ENCODE measurements around the gene DBH.

GRCh38 chr9:133608382-133608781 is 27.8 kb upstream of the DBH start:
- TF ChIP-seq TAF1 (IDR thresholded peaks at IDR 0.05; ENCODE audit: borderline replicate concordance, insufficient read depth, low read length) = no peak
- TF ChIP-seq REST (IDR thresholded peaks at IDR 0.05; ENCODE audit: insufficient read depth in 1 of 2, low read depth in 2 of 2, low read length in 2 of 2) = no peak
- TF ChIP-seq POLR2AphosphoS5 (IDR thresholded peaks at IDR 0.05; ENCODE audit: low read depth, low read length) = no peak
- no peak for TF ChIP-seq SIN3A (IDR thresholded peaks at IDR 0.05; ENCODE audit: borderline replicate concordance, insufficient read depth, low read length)
- TF ChIP-seq FOXP2 (optimal IDR thresholded peaks at IDR 0.05; ENCODE audit: borderline replicate concordance, extremely low read depth, extremely low read length, insufficient read depth) = no peak
